H9 (cell line): ENCODE measurements around the gene SELENOF. TPM values are rescaled to one million over a fixed set of nuclear protein-coding genes. Genes with fewer than 3 reads are reported as not detected.

Experiments used
- DNase-seq: peaks from one replicate; pipeline ENCODE4 v3.0.0-alpha.2; 2017
- H2AFZ ChIP-seq: one replicate; pipeline ENCODE4 v1.6.1; 2013; ENCODE audit warnings: mild to moderate bottlenecking, low read length, control low read depth, moderate library complexity
- H2AK5ac ChIP-seq: 2 replicates; pipeline ENCODE4 v1.6.1; 2013; ENCODE audit warnings: low read length, control low read depth, mixed read lengths; ENCODE audit not compliant: insufficient read length
- H2BK120ac ChIP-seq: one replicate; pipeline ENCODE4 v1.6.1; 2013; ENCODE audit warnings: low read depth, mild to moderate bottlenecking, low read length, control low read depth, inconsistent platforms; ENCODE audit not compliant: poor library complexity, severe bottlenecking
- H2BK12ac ChIP-seq: 2 replicates; pipeline ENCODE4 v1.6.1; 2013; ENCODE audit warnings: low read length, control low read depth, mixed read lengths, low read depth; ENCODE audit not compliant: insufficient read length
- H2BK15ac ChIP-seq: 2 replicates; pipeline ENCODE4 v1.6.1; 2013; ENCODE audit warnings: low read depth, low read length, control low read depth
- H2BK20ac ChIP-seq: one replicate; pipeline ENCODE4 v1.6.1; 2013; ENCODE audit warnings: low read depth, mild to moderate bottlenecking, low read length, control low read depth, inconsistent platforms; ENCODE audit not compliant: poor library complexity, severe bottlenecking
- H2BK5ac ChIP-seq: 2 replicates; pipeline ENCODE4 v1.6.1; 2013; ENCODE audit warnings: low read length, control low read depth, mixed read lengths; ENCODE audit not compliant: insufficient read length
- H3K14ac ChIP-seq: 2 replicates; pipeline ENCODE4 v1.6.1; 2013; ENCODE audit warnings: low read length, control low read depth; ENCODE audit not compliant: insufficient read depth
- H3K18ac ChIP-seq: 2 replicates; pipeline ENCODE4 v1.6.1; 2013; ENCODE audit warnings: low read depth, mild to moderate bottlenecking, mixed read lengths, low read length, control low read depth; ENCODE audit not compliant: insufficient read length
- H3K23ac ChIP-seq: 2 replicates; pipeline ENCODE4 v1.6.1; 2013; ENCODE audit warnings: low read length, control low read depth, mixed read lengths, low read depth; ENCODE audit not compliant: insufficient read length
- H3K23me2 ChIP-seq: 2 replicates; pipeline ENCODE4 v1.6.1; 2013; ENCODE audit warnings: low read depth, mild to moderate bottlenecking, mixed read lengths, low read length, control low read depth; ENCODE audit not compliant: insufficient read length, poor library complexity, severe bottlenecking
- H3K27ac ChIP-seq: 2 replicates; pipeline ENCODE4 v1.5.1; 2013; ENCODE audit warnings: low read length, control low read depth, mixed read lengths, low read depth; ENCODE audit not compliant: insufficient read length
- H3K27me3 ChIP-seq: 2 replicates; pipeline ENCODE4 v1.6.1; 2013; ENCODE audit warnings: low read length, control low read depth, inconsistent platforms; ENCODE audit not compliant: insufficient read depth
- H3K4ac ChIP-seq: 2 replicates; pipeline ENCODE4 v1.6.1; 2013; ENCODE audit warnings: low read depth, mild to moderate bottlenecking, control low read depth, inconsistent platforms, low read length, moderate library complexity
- H3K4me1 ChIP-seq: 2 replicates; pipeline ENCODE4 v1.6.1; 2013; ENCODE audit warnings: low read length, control low read depth, inconsistent platforms; ENCODE audit not compliant: insufficient read depth
- H3K4me2 ChIP-seq: 2 replicates; pipeline ENCODE4 v1.6.1; 2013; ENCODE audit warnings: low read length, control low read depth, mixed read lengths; ENCODE audit not compliant: insufficient read length, insufficient read depth
- H3K56ac ChIP-seq: 2 replicates; pipeline ENCODE4 v1.6.1; 2013; ENCODE audit warnings: low read depth, mild to moderate bottlenecking, mixed read lengths, low read length, control low read depth; ENCODE audit not compliant: insufficient read length
- H3K79me1 ChIP-seq: 2 replicates; pipeline ENCODE4 v1.6.1; 2013; ENCODE audit warnings: low read depth, mild to moderate bottlenecking, moderate library complexity, low read length, control low read depth, inconsistent platforms; ENCODE audit not compliant: insufficient read depth, poor library complexity, severe bottlenecking
- H3K79me2 ChIP-seq: 2 replicates; pipeline ENCODE4 v1.6.1; 2013; ENCODE audit warnings: low read length, control low read depth, inconsistent platforms; ENCODE audit not compliant: insufficient read depth
- H3K9ac ChIP-seq: 2 replicates; pipeline ENCODE4 v1.6.1; 2013; ENCODE audit warnings: low read length, control low read depth, mixed read lengths; ENCODE audit not compliant: insufficient read length; ENCODE audit errors: extremely low read depth
- H3K9me3 ChIP-seq: one replicate; pipeline ENCODE4 v1.6.1; 2013; ENCODE audit warnings: low read depth, low read length, inconsistent platforms; ENCODE audit not compliant: control insufficient read depth
- H3T11ph ChIP-seq: one replicate; pipeline ENCODE4 v1.6.1; 2013; ENCODE audit warnings: mild to moderate bottlenecking, low read length, control low read depth, inconsistent platforms
- H4K20me1 ChIP-seq: one replicate; pipeline ENCODE4 v1.6.1; 2013; ENCODE audit not compliant: control insufficient read depth, insufficient read length, insufficient read depth
- H4K5ac ChIP-seq: 2 replicates; pipeline ENCODE4 v1.6.1; 2013; ENCODE audit warnings: low read depth, mild to moderate bottlenecking, mixed read lengths, low read length, control low read depth; ENCODE audit not compliant: insufficient read length
- H4K8ac ChIP-seq: replicated peaks from 2 replicates; pipeline ENCODE4 v1.6.1; 2013; ENCODE audit warnings: low read length, control low read depth, mixed read lengths, low read depth; ENCODE audit not compliant: insufficient read length
- H4K91ac ChIP-seq: 2 replicates; pipeline ENCODE4 v1.6.1; 2013; ENCODE audit warnings: low read depth, mild to moderate bottlenecking, moderate library complexity, mixed read lengths, low read length, control low read depth; ENCODE audit not compliant: insufficient read length
- H3K27ac Mint-ChIP-seq, 3 experiments: 2 replicates in 2 of 3; 3 replicates in 1 of 3; pipeline ENCODE4 v1.8.0; 2020 to 2021; ENCODE audit warnings: mixed read lengths in 3 of 3, mild to moderate bottlenecking in 1 of 3, moderate library complexity in 1 of 3
- H3K27me3 Mint-ChIP-seq: 2 replicates; pipeline ENCODE4 v1.8.0; 2021; ENCODE audit warnings: low read depth, mild to moderate bottlenecking, moderate library complexity, mixed read lengths
- H3K36me3 Mint-ChIP-seq, 3 experiments: 2 replicates in 2 of 3; 3 replicates in 1 of 3; pipeline ENCODE4 v1.8.0; 2020 to 2021; ENCODE audit warnings: low read depth in 3 of 3, mixed read lengths in 3 of 3; ENCODE audit not compliant: insufficient read depth in 1 of 3
- H3K4me1 Mint-ChIP-seq, 2 experiments: 2 replicates each; pipeline ENCODE4 v1.8.0; 2020; ENCODE audit warnings: mixed read lengths in 2 of 2
- H3K4me3 Mint-ChIP-seq, 2 experiments: 2 replicates in 1 of 2; 3 replicates in 1 of 2; pipeline ENCODE4 v1.8.0; 2020 to 2021; ENCODE audit warnings: mild to moderate bottlenecking in 2 of 2, mixed read lengths in 2 of 2, moderate library complexity in 1 of 2
- H3K9me3 Mint-ChIP-seq, 2 experiments: 2 replicates in 1 of 2; 3 replicates in 1 of 2; pipeline ENCODE4 v1.8.0; 2020; ENCODE audit warnings: mild to moderate bottlenecking in 2 of 2, mixed read lengths in 2 of 2, moderate library complexity in 1 of 2
- CTCF ChIP-seq: fragments of 200-600 bp; sonication (generic); conservative IDR thresholded peaks from 3 replicates; pipeline ENCODE4 v1.8.0; 2021; ENCODE audit warnings: antibody characterized with exemption, mild to moderate bottlenecking
- WGBS: extraction: QIAGEN DNeasy Blood & Tissue Kit; methylation state at CpG from one replicate; pipeline ENCODE4 v1.1.7; 2013; ENCODE audit warnings: missing lambda C conversion rate, low lambda C conversion rate, mixed read lengths; ENCODE audit not compliant: insufficient read length; ENCODE audit errors: extremely low coverage; 5-methylcytosine and 5-hydroxymethylcytosine counted together
- total RNA-seq: library from RNA; stranded (reverse); gene quantifications from 2 replicates; pipeline ENCODE4 v1.2.1, GENCODE V29; 2021

SELENOF gene
- total RNA-seq, 1 experiment from 2014 or later: 143 TPM

- Histone ChIP-seq H3K79me2 (peaks cover 7% of the 10 kb centered on the region; the same call in 1 of the 2 replicates), H3K27me3 (no peaks in the 10 kb centered on the region), H2BK12ac (no peak overlapping the region), H3K23ac (no peak overlapping the region), H3K27ac (no peak overlapping the region), H3K18ac (no peak overlapping the region), H4K91ac (no peak overlapping the region), H3K4me1 (no peaks in the 10 kb centered on the region), H2BK15ac (no peak overlapping the region), H2AK5ac (no peak overlapping the region), H2AFZ (no peak overlapping the region), H3K56ac (no peak overlapping the region), H4K20me1 (no peaks in the 10 kb centered on the region), H3K4ac (no peak overlapping the region), H2BK120ac (no peak overlapping the region), H3K23me2 (no peaks in the 10 kb centered on the region), H4K8ac (no peak overlapping the region), H2BK5ac (no peak overlapping the region), H3K4me2 (no peak overlapping the region), H3K9ac (no peak overlapping the region), H3T11ph (no peak overlapping the region), H3K9me3 (no peaks in the 10 kb centered on the region), H4K5ac (no peak overlapping the region), H3K14ac (no peak overlapping the region), H3K79me1 (peaks cover 13% of the 10 kb centered on the region), H2BK20ac (no peak overlapping the region)
- H3K4me3 Mint-ChIP-seq: no peak overlapping the region
- TF ChIP-seq CTCF: no peak
- peaks cover 3 to 4% of the 10 kb centered on the region in 2 experiments; a peak in 3 of 5 replicates for H3K9me3 Mint-ChIP-seq
- no CpG with 5 or more reads among the region's 3 CpGs for WGBS
- H3K4me1 Mint-ChIP-seq: peaks cover 17 to 23% of the 10 kb centered on the region in 2 experiments
- H3K27me3 Mint-ChIP-seq: no peaks in the 10 kb centered on the region
- H3K36me3 Mint-ChIP-seq: peaks cover 7 to 25% (median 24%) of the 10 kb centered on the region in 3 experiments
- H3K27ac Mint-ChIP-seq: no peak overlapping the region
- no peak for DNase-seq
Observed at GRCh38 chr1:86955678-86956077, 41.8 kb upstream of the SELENOF start.
